LoVo (cell line): ENCODE results near the gene DPP10.
"Not testable (repeated sequence)": the region's sequence is repeated elsewhere in the genome, so short reads cannot be mapped to it uniquely, and the experiment has no call there.

Experiments used
- DNase-seq: peaks from one replicate; pipeline ENCODE4 v3.0.0-alpha.2; 2016; ENCODE audit warnings: low spot score

Gene DPP10

GRCh38 chr2:114515882-114516281, 73.4 kb downstream of the DPP10 start:
- no peak for DNase-seq

- no peak for DNase-seq
Measured at GRCh38 chr2:114517580-114517979, 75.1 kb downstream of the DPP10 start.

- no peak for DNase-seq
Measured at GRCh38 chr2:114518738-114519137, 76.3 kb downstream of the DPP10 start.

- not testable (repeated sequence) for DNase-seq
Measured at GRCh38 chr2:114522612-114523011, 80.2 kb downstream of the DPP10 start.

GRCh38 chr2:114525955-114526354, 83.5 kb downstream of the DPP10 start:
- DNase-seq: no peak

- DNase-seq: no peak
Measured at GRCh38 chr2:114526841-114527240, 84.4 kb downstream of the DPP10 start.

GRCh38 chr2:114527330-114527983, 85.0 kb downstream of the DPP10 start:
- no peak for DNase-seq

- DNase-seq: no peak
Measured at GRCh38 chr2:114534116-114535084, 92.0 kb downstream of the DPP10 start.

- no peak for DNase-seq
Measured at GRCh38 chr2:114537777-114538176, 95.3 kb downstream of the DPP10 start.

- no peak for DNase-seq
Measured at GRCh38 chr2:114542695-114543094, 100.3 kb downstream of the DPP10 start.

- DNase-seq: no peak
Measured at GRCh38 chr2:114543236-114543766, 100.9 kb downstream of the DPP10 start.

- DNase-seq: no peak
Measured at GRCh38 chr2:114545052-114545451, 102.6 kb downstream of the DPP10 start.

GRCh38 chr2:114546531-114546930, 104.1 kb downstream of the DPP10 start:
- DNase-seq: no peak

GRCh38 chr2:114548151-114548550, 105.7 kb downstream of the DPP10 start:
- DNase-seq: no peak

GRCh38 chr2:114550364-114550763, 107.9 kb downstream of the DPP10 start:
- no peak for DNase-seq

GRCh38 chr2:114550895-114551793, 108.7 kb downstream of the DPP10 start:
- DNase-seq: peak; percentile 36

- no peak for DNase-seq
Measured at GRCh38 chr2:114553027-114553426, 110.6 kb downstream of the DPP10 start.

- DNase-seq: no peak
Measured at GRCh38 chr2:114569166-114569565, 126.7 kb downstream of the DPP10 start.

GRCh38 chr2:114577657-114578056, 135.2 kb downstream of the DPP10 start:
- no peak for DNase-seq

GRCh38 chr2:114579542-114579941, 137.1 kb downstream of the DPP10 start:
- no peak for DNase-seq

- no peak for DNase-seq
Measured at GRCh38 chr2:114580691-114581090, 138.2 kb downstream of the DPP10 start.

GRCh38 chr2:114598329-114598728, 155.9 kb downstream of the DPP10 start:
- DNase-seq: no peak
